Measurements from ENCODE around the gene WASF2. TPM values are rescaled to one million over a fixed set of nuclear protein-coding genes. Genes with fewer than 3 reads are reported as not detected.

The WASF2 gene
- total and polyA plus RNA-seq, 2 of the 13 experiments (the other 11 are each of a cell fraction or from before 2014, with no cell fraction given): 10.4 to 27.7 TPM

GRCh38 chr1:27522432-27523336, 32.7 kb upstream of the WASF2 start (continued):
- TF ChIP-seq, protein P1, sequence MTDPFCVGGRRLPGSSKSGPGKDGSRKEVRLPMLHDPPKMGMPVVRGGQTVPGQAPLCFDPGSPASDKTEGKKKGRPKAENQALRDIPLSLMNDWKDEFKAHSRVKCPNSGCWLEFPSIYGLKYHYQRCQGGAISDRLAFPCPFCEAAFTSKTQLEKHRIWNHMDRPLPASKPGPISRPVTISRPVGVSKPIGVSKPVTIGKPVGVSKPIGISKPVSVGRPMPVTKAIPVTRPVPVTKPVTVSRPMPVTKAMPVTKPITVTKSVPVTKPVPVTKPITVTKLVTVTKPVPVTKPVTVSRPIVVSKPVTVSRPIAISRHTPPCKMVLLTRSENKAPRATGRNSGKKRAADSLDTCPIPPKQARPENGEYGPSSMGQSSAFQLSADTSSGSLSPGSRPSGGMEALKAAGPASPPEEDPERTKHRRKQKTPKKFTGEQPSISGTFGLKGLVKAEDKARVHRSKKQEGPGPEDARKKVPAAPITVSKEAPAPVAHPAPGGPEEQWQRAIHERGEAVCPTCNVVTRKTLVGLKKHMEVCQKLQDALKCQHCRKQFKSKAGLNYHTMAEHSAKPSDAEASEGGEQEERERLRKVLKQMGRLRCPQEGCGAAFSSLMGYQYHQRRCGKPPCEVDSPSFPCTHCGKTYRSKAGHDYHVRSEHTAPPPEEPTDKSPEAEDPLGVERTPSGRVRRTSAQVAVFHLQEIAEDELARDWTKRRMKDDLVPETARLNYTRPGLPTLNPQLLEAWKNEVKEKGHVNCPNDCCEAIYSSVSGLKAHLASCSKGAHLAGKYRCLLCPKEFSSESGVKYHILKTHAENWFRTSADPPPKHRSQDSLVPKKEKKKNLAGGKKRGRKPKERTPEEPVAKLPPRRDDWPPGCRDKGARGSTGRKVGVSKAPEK (CRISPR knock-in tag; IDR thresholded peaks at IDR 0.05; ENCODE audit: borderline replicate concordance): no peak
- no peak for TF ChIP-seq SRF (IDR thresholded peaks at IDR 0.05; ENCODE audit: low read depth, low read length)
- TF ChIP-seq ZNF737 (CRISPR knock-in tag; IDR thresholded peaks at IDR 0.05; ENCODE audit: borderline replicate concordance): no peak
- no peak for TF ChIP-seq CCDC6 (CRISPR knock-in tag; IDR thresholded peaks at IDR 0.05)
- TF ChIP-seq HOMEZ (CRISPR knock-in tag; IDR thresholded peaks at IDR 0.05; ENCODE audit: low read depth): no peak
- peak; percentile 17; the same call in 1 of the 2 replicates for TF ChIP-seq ZNF614 (CRISPR knock-in tag; IDR thresholded peaks at IDR 0.05; ENCODE audit: borderline replicate concordance)
- TF ChIP-seq KMT2A (CRISPR knock-in tag; IDR thresholded peaks at IDR 0.05): 0 out of 2 replicates have a peak, but pooled peaks have one; percentile 27
- no peak for TF ChIP-seq TOE1 (CRISPR knock-in tag; IDR thresholded peaks at IDR 0.05)
- no peak for TF ChIP-seq ZNF562 (CRISPR knock-in tag; IDR thresholded peaks at IDR 0.05; ENCODE audit: borderline replicate concordance)
- no peak for TF ChIP-seq ZNF574 (CRISPR knock-in tag; IDR thresholded peaks at IDR 0.05)
- TF ChIP-seq, protein P2, sequence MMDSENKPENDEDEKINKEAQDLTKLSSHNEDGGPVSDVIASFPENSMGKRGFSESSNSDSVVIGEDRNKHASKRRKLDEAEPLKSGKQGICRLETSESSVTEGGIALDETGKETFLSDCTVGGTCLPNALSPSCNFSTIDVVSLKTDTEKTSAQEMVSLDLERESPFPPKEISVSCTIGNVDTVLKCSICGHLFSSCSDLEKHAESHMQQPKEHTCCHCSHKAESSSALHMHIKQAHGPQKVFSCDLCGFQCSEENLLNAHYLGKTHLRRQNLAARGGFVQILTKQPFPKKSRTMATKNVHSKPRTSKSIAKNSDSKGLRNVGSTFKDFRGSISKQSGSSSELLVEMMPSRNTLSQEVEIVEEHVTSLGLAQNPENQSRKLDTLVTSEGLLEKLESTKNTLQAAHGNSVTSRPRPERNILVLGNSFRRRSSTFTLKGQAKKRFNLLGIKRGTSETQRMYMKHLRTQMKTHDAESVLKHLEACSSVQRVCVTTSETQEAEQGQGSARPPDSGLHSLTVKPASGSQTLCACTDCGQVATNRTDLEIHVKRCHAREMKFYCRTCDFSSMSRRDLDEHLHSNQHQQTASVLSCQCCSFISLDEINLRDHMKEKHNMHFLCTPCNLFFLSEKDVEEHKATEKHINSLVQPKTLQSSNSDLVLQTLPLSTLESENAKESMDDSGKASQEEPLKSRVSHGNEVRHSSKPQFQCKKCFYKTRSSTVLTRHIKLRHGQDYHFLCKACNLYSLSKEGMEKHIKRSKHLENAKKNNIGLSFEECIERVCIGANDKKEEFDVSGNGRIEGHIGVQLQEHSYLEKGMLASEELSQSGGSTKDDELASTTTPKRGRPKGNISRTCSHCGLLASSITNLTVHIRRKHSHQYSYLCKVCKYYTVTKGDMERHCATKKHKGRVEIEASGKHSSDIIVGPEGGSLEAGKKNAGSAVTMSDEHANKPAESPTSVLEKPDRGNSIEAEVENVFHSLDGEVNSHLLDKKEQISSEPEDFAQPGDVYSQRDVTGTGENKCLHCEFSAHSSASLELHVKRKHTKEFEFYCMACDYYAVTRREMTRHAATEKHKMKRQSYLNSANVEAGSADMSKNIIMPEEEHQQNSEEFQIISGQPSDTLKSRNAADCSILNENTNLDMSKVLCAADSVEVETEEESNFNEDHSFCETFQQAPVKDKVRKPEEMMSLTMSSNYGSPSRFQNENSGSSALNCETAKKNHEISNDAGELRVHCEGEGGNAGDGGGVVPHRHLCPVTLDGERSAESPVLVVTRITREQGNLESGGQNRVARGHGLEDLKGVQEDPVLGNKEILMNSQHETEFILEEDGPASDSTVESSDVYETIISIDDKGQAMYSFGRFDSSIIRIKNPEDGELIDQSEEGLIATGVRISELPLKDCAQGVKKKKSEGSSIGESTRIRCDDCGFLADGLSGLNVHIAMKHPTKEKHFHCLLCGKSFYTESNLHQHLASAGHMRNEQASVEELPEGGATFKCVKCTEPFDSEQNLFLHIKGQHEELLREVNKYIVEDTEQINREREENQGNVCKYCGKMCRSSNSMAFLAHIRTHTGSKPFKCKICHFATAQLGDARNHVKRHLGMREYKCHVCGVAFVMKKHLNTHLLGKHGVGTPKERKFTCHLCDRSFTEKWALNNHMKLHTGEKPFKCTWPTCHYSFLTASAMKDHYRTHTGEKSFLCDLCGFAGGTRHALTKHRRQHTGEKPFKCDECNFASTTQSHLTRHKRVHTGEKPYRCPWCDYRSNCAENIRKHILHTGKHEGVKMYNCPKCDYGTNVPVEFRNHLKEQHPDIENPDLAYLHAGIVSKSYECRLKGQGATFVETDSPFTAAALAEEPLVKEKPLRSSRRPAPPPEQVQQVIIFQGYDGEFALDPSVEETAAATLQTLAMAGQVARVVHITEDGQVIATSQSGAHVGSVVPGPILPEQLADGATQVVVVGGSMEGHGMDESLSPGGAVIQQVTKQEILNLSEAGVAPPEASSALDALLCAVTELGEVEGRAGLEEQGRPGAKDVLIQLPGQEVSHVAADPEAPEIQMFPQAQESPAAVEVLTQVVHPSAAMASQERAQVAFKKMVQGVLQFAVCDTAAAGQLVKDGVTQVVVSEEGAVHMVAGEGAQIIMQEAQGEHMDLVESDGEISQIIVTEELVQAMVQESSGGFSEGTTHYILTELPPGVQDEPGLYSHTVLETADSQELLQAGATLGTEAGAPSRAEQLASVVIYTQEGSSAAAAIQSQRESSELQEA (CRISPR knock-in tag; IDR thresholded peaks at IDR 0.05; ENCODE audit: not compliant biosample characterization): no peak
- no peak for TF ChIP-seq DR1 (CRISPR knock-in tag; IDR thresholded peaks at IDR 0.05)
